Measurements from ENCODE around the gene CHMP5.

The CHMP5 gene

GRCh38 chr9:33318225-33318624 is 53.4 kb downstream of the CHMP5 start:
- H3K4me3 ChIP-seq (ENCODE audit: control insufficient read depth, low read depth, low read length): no peak overlapping the region
- no peak for TF ChIP-seq CTCF (IDR thresholded peaks at IDR 0.05; ENCODE audit: control insufficient read depth, insufficient read depth, low read depth, low read length, missing control alignments)
- DNase-seq (ENCODE audit: low read depth): no peak

GRCh38 chr9:33318781-33319180 is 53.9 kb downstream of the CHMP5 start:
- no peak for DNase-seq (ENCODE audit: low read depth)
- no peak overlapping the region for H3K4me3 ChIP-seq (ENCODE audit: control insufficient read depth, low read depth, low read length)
- TF ChIP-seq CTCF (IDR thresholded peaks at IDR 0.05; ENCODE audit: control insufficient read depth, insufficient read depth, low read depth, low read length, missing control alignments): no peak

- no peak overlapping the region for H3K4me3 ChIP-seq (ENCODE audit: control insufficient read depth, low read depth, low read length)
- no peak for DNase-seq (ENCODE audit: low read depth)
- TF ChIP-seq CTCF (IDR thresholded peaks at IDR 0.05; ENCODE audit: control insufficient read depth, insufficient read depth, low read depth, low read length, missing control alignments): no peak
These were observed 55.4 kb downstream of the CHMP5 start for GRCh38 chr9:33320230-33320567.

GRCh38 chr9:33320568-33321261 is 55.9 kb downstream of the CHMP5 start:
- no peak for TF ChIP-seq CTCF (IDR thresholded peaks at IDR 0.05; ENCODE audit: control insufficient read depth, insufficient read depth, low read depth, low read length, missing control alignments)
- H3K4me3 ChIP-seq (ENCODE audit: control insufficient read depth, low read depth, low read length): no peak overlapping the region
- DNase-seq (ENCODE audit: low read depth): peak; percentile 86

- TF ChIP-seq CTCF (IDR thresholded peaks at IDR 0.05; ENCODE audit: control insufficient read depth, insufficient read depth, low read depth, low read length, missing control alignments): no peak
These were observed 64.3 kb downstream of the CHMP5 start for GRCh38 chr9:33329117-33329563.

GRCh38 chr9:33329979-33330378 is 65.1 kb downstream of the CHMP5 start:
- H3K4me3 ChIP-seq (ENCODE audit: control insufficient read depth, low read depth, low read length): no peak overlapping the region
- TF ChIP-seq CTCF (IDR thresholded peaks at IDR 0.05; ENCODE audit: control insufficient read depth, insufficient read depth, low read depth, low read length, missing control alignments): no peak
- no peak for DNase-seq (ENCODE audit: low read depth)

More at GRCh38 chr9:33329117-33329563, 64.3 kb downstream of the CHMP5 start:
- H3K4me3 ChIP-seq (ENCODE audit: control insufficient read depth, low read depth, low read length): no peak overlapping the region
- DNase-seq (ENCODE audit: low read depth): peak; percentile 95

Measured in AG09309 (cell line).